Vagina (tissue), 2 donors: ENCODE measurements around the gene UBE2G1. TPM values are rescaled to one million over a fixed set of nuclear protein-coding genes. Genes with fewer than 3 reads are reported as not detected.

Experiments used
- DNase-seq, 2 donors: peaks; one replicate each; pipeline ENCODE4 v3.0.0-alpha.2; 2017; ENCODE audit errors: extremely low spot score in 2 of 2
- H3K27ac ChIP-seq: fragments of 200-600 bp; sonication (generic); one replicate; pipeline ENCODE4 v1.5.1; 2019
- H3K27me3 ChIP-seq: fragments of 200-600 bp; sonication (generic); one replicate; pipeline ENCODE4 v1.5.1; 2019
- H3K36me3 ChIP-seq, 2 donors: fragments of 200-600 bp; sonication (generic); one replicate each; pipeline ENCODE4 v1.5.1; 2017 to 2019
- H3K4me1 ChIP-seq: fragments of 200-600 bp; sonication (generic); one replicate; pipeline ENCODE4 v1.5.1; 2019
- H3K4me3 ChIP-seq, 2 donors: fragments of 200-600 bp; sonication (generic); 1 replicate in 1 of 2; 2 replicates in 1 of 2; pipeline ENCODE4 v1.5.1; 2016 to 2019
- H3K9me3 ChIP-seq: fragments of 200-600 bp; sonication (generic); one replicate; pipeline ENCODE4 v1.5.1; 2019
- CTCF ChIP-seq, 3 experiments: fragments of 450-650 bp in 2 of 3; fragments of 200-600 bp in 1 of 3; sonication (generic) in 1 of 3; IDR thresholded peaks; one replicate each; pipeline ENCODE4 v1.5.1; 2017 to 2019; ENCODE audit warnings: antibody characterized with exemption in 3 of 3, mild to moderate bottlenecking in 2 of 3, moderate library complexity in 2 of 3
- POLR2A ChIP-seq, 2 donors: fragments of 450-650 bp; IDR thresholded peaks; one replicate each; pipeline ENCODE4 v1.6.1; 2017; ENCODE audit warnings: antibody characterized with exemption in 2 of 2, mild to moderate bottlenecking in 2 of 2, moderate library complexity in 2 of 2
- POLR2AphosphoS5 ChIP-seq, 2 donors: sonication (generic); formaldehyde crosslinking; IDR thresholded peaks; one replicate each; pipeline ENCODE4 v1.9.0; 2017; ENCODE audit warnings: antibody characterized with exemption in 2 of 2, mild to moderate bottlenecking in 2 of 2, low read depth in 1 of 2; ENCODE audit not compliant: insufficient read depth in 1 of 2
- intact Hi-C: fragments of 100-400 bp; cut with DNase I; formaldehyde crosslinking; loops from one replicate; pipeline ENCODE4 v1.15.1; 2023
- total RNA-seq: library from RNA; depleted of rRNA; stranded (reverse); fragments of >200 nt; gene quantifications from one replicate; pipeline ENCODE4 v1.2.3, GENCODE V29; 2016

Gene UBE2G1
- total RNA-seq, 1 donor from 2014 or later, result 45.4 TPM

- Histone ChIP-seq H3K4me3 (no peak overlapping the region), H3K27ac (no peak overlapping the region), H3K36me3 (no peaks in the 10 kb centered on the region), H3K9me3 (no peaks in the 10 kb centered on the region), H3K4me1 (peaks cover 56% of the 10 kb centered on the region), H3K27me3 (no peaks in the 10 kb centered on the region)
- DNase-seq, result no peak
- TF ChIP-seq POLR2AphosphoS5 (IDR thresholded peaks at IDR 0.05; ENCODE audit: insufficient read depth in 1 of 2, low read depth in 1 of 2) (no peak), POLR2A (IDR thresholded peaks at IDR 0.05) (no peak), CTCF (IDR thresholded peaks at IDR 0.05) (no peak)
- intact Hi-C loops, result no loop called here
These were observed 32.1 kb downstream of the UBE2G1 start for GRCh38 chr17:4334332-4334731.

- H3K27ac ChIP-seq, result no peak overlapping the region
- no peak for DNase-seq
- intact Hi-C loops, result no loop called here
- peaks cover 67% of the 10 kb centered on the region for H3K4me1 ChIP-seq
- no peaks in the 10 kb centered on the region for H3K36me3 ChIP-seq
- H3K4me3 ChIP-seq, result no peak overlapping the region
- no peaks in the 10 kb centered on the region for H3K27me3 ChIP-seq
- no peak for TF ChIP-seq POLR2AphosphoS5 (IDR thresholded peaks at IDR 0.05; ENCODE audit: insufficient read depth in 1 of 2, low read depth in 1 of 2)
- no peak for TF ChIP-seq CTCF (IDR thresholded peaks at IDR 0.05)
- TF ChIP-seq POLR2A (IDR thresholded peaks at IDR 0.05), result no peak
- H3K9me3 ChIP-seq, result no peaks in the 10 kb centered on the region
These were observed 33.4 kb downstream of the UBE2G1 start for GRCh38 chr17:4333041-4333440.

DNA sequence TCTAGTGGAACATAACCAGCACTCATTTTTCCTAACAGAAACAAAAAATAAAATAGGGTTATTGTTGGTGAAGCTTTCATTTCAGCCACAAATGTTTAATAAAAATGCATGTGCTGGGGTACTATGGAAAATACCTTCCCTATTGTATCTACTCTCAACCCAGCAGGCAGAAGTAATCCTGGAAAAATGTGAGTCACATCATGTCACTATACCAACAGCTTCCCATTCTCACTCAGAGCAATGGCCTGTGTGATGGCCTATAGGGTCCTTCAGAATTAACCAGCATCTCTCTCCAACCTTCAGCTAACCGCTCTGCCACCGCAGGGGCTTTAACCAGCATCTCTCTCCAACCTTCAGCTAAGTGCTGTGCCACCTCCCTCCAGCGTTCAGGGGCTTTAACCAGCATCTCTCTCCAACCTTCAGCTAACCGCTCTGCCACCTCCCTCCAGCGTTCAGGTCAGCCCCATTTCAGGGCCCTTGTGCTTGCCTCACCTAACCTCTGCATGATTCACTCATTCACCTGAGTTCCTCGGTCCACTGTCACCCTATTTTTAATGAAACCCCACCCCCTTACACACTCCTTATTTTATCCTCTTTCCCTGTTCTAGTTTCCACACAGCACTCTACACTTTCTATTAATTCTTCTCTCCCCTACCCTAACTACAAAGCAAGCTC, 34.0 kb downstream of the UBE2G1 start:
- Histone ChIP-seq H3K36me3 (no peaks in the 10 kb centered on the region), H3K4me3 (no peak overlapping the region), H3K4me1 (peaks cover 73% of the 10 kb centered on the region), H3K27me3 (no peaks in the 10 kb centered on the region), H3K9me3 (no peaks in the 10 kb centered on the region), H3K27ac (no peak overlapping the region)
- no peak for DNase-seq
- intact Hi-C loops, result no loop called here
- TF ChIP-seq POLR2AphosphoS5 (IDR thresholded peaks at IDR 0.05; ENCODE audit: insufficient read depth in 1 of 2, low read depth in 1 of 2) (no peak), POLR2A (IDR thresholded peaks at IDR 0.05) (no peak), CTCF (IDR thresholded peaks at IDR 0.05) (no peak)

DNA sequence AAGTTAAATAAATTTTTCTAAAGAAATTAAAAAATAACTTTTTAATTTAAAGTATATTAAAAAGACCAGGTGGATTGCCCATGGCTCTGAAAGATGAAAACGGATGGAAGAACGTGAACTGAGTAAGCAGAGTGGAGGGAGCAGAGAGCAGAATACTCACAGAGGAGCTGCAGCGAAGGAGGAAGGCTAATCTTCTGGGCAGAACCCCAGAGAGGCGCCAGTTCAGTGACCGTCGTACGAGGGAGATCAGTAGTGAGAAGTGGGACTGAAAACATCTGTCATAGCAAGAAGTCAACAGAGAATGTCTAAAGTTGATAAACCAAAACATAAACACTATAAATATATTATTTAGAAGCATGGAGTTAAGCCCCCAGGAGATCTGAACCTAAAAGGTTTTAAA, 34.9 kb downstream of the UBE2G1 start:
- Histone ChIP-seq H3K4me1 (peaks cover 80% of the 10 kb centered on the region), H3K27ac (no peak overlapping the region)

More for the DNA sequence above, 34.9 kb downstream of the UBE2G1 start:
- no peaks in the 10 kb centered on the region for H3K27me3 ChIP-seq
- TF ChIP-seq CTCF (IDR thresholded peaks at IDR 0.05) (no peak), POLR2A (IDR thresholded peaks at IDR 0.05) (no peak), POLR2AphosphoS5 (IDR thresholded peaks at IDR 0.05; ENCODE audit: insufficient read depth in 1 of 2, low read depth in 1 of 2) (no peak)
- no peak for DNase-seq
- no peaks in the 10 kb centered on the region for H3K36me3 ChIP-seq
- no peak overlapping the region for H3K4me3 ChIP-seq
- no peaks in the 10 kb centered on the region for H3K9me3 ChIP-seq
- intact Hi-C loops, result no loop called here
